T-helper 2 cell treated with Interferon-gamma antibody and Interleukin-4, amounts not matched to agents 5 μg/mL and 100 μg/mL, for 36 hours (primary cell): Measurements from ENCODE around the gene SLC17A7.

Experiments
- DNase-seq: peaks from one replicate; pipeline ENCODE4 v3.0.0; 2021; ENCODE audit warnings: low spot score
- H3K27ac Mint-ChIP-seq: one replicate; pipeline ENCODE4 v1.8.0; 2021; ENCODE audit warnings: mild to moderate bottlenecking, mixed read lengths
- H3K27me3 Mint-ChIP-seq: one replicate; pipeline ENCODE4 v1.8.0; 2021; ENCODE audit warnings: low read depth, mixed read lengths
- H3K36me3 Mint-ChIP-seq: one replicate; pipeline ENCODE4 v1.8.0; 2021; ENCODE audit warnings: low read depth, mixed read lengths
- H3K4me1 Mint-ChIP-seq: one replicate; pipeline ENCODE4 v1.8.0; 2021; ENCODE audit warnings: low read depth, mixed read lengths
- H3K4me3 Mint-ChIP-seq: one replicate; pipeline ENCODE4 v1.8.0; 2022; ENCODE audit warnings: mild to moderate bottlenecking, moderate library complexity, mixed read lengths
- H3K9me3 Mint-ChIP-seq: one replicate; pipeline ENCODE4 v1.8.0; 2021; ENCODE audit warnings: mixed read lengths

The SLC17A7 gene

GRCh38 chr19:49443366-49444099, 2.2 kb upstream of the SLC17A7 start:
- Mint-ChIP-seq H3K9me3 (no peaks in the 10 kb centered on the region), H3K27ac (peak overlapping the region; percentile 87), H3K4me3 (peak overlapping the region; percentile 83), H3K36me3 (peaks cover 30% of the 10 kb centered on the region), H3K27me3 (peaks cover 39% of the 10 kb centered on the region), H3K4me1 (peaks cover 30% of the 10 kb centered on the region)
- peak; percentile 93 for DNase-seq

- Mint-ChIP-seq H3K27me3 (peaks cover 46% of the 10 kb centered on the region), H3K4me1 (peaks cover 26% of the 10 kb centered on the region), H3K4me3 (peak overlapping the region; percentile 83), H3K36me3 (peaks cover 25% of the 10 kb centered on the region), H3K27ac (peak overlapping the region; percentile 87), H3K9me3 (no peaks in the 10 kb centered on the region)
- DNase-seq: peak; percentile 72
These were observed 1.5 kb upstream of the SLC17A7 start for GRCh38 chr19:49442771-49443365.

GRCh38 chr19:49442354-49442753, 1.0 kb upstream of the SLC17A7 start:
- DNase-seq: no peak
- Mint-ChIP-seq H3K9me3 (no peaks in the 10 kb centered on the region), H3K27me3 (peaks cover 51% of the 10 kb centered on the region), H3K4me3 (peak overlapping the region; percentile 83), H3K4me1 (peaks cover 26% of the 10 kb centered on the region), H3K36me3 (peaks cover 21% of the 10 kb centered on the region), H3K27ac (peak overlapping the region; percentile 87)

GRCh38 chr19:49441960-49442350, 628 bp upstream of the SLC17A7 start:
- Mint-ChIP-seq H3K27ac (peak overlapping the region; percentile 87), H3K4me3 (peak overlapping the region; percentile 83), H3K36me3 (peaks cover 18% of the 10 kb centered on the region), H3K27me3 (peaks cover 55% of the 10 kb centered on the region), H3K9me3 (no peaks in the 10 kb centered on the region), H3K4me1 (peaks cover 27% of the 10 kb centered on the region)
- DNase-seq: no peak

GRCh38 chr19:49440439-49441209, 703 bp downstream of the SLC17A7 start:
- H3K4me1 Mint-ChIP-seq: peaks cover 36% of the 10 kb centered on the region
- peaks cover 7% of the 10 kb centered on the region for H3K36me3 Mint-ChIP-seq
- DNase-seq: no peak
- no peak overlapping the region for H3K27ac Mint-ChIP-seq
- no peaks in the 10 kb centered on the region for H3K9me3 Mint-ChIP-seq
- peaks cover 68% of the 10 kb centered on the region for H3K27me3 Mint-ChIP-seq
- peak overlapping the region; percentile 73 for H3K4me3 Mint-ChIP-seq

- H3K4me3 Mint-ChIP-seq: no peak overlapping the region
- H3K4me1 Mint-ChIP-seq: peaks cover 35% of the 10 kb centered on the region
These were observed 1.5 kb downstream of the SLC17A7 start for GRCh38 chr19:49439836-49440235.

GRCh38 chr19:49438261-49438660, 3.1 kb downstream of the SLC17A7 start:
- Mint-ChIP-seq H3K27ac (no peak overlapping the region), H3K4me1 (peaks cover 29% of the 10 kb centered on the region), H3K4me3 (no peak overlapping the region), H3K9me3 (no peaks in the 10 kb centered on the region), H3K36me3 (no peaks in the 10 kb centered on the region), H3K27me3 (peaks cover 89% of the 10 kb centered on the region)
- DNase-seq: no peak

More at GRCh38 chr19:49439836-49440235, 1.5 kb downstream of the SLC17A7 start:
- Mint-ChIP-seq H3K27me3 (peaks cover 76% of the 10 kb centered on the region), H3K27ac (no peak overlapping the region), H3K36me3 (peaks cover 1% of the 10 kb centered on the region), H3K9me3 (no peaks in the 10 kb centered on the region)
- DNase-seq: no peak

GRCh38 chr19:49437231-49437630, 4.1 kb downstream of the SLC17A7 start:
- H3K27me3 Mint-ChIP-seq: peaks cover 92% of the 10 kb centered on the region
- no peak overlapping the region for H3K27ac Mint-ChIP-seq
- no peaks in the 10 kb centered on the region for H3K36me3 Mint-ChIP-seq
- no peak for DNase-seq
- H3K4me1 Mint-ChIP-seq: peaks cover 30% of the 10 kb centered on the region
- no peak overlapping the region for H3K4me3 Mint-ChIP-seq
- no peaks in the 10 kb centered on the region for H3K9me3 Mint-ChIP-seq

GRCh38 chr19:49436381-49437017, 4.8 kb downstream of the SLC17A7 start:
- Mint-ChIP-seq H3K4me3 (no peak overlapping the region), H3K4me1 (peaks cover 26% of the 10 kb centered on the region), H3K36me3 (no peaks in the 10 kb centered on the region), H3K9me3 (no peaks in the 10 kb centered on the region), H3K27me3 (peaks cover 90% of the 10 kb centered on the region), H3K27ac (no peak overlapping the region)
- DNase-seq: peak; percentile 51

GRCh38 chr19:49435670-49436069, 5.7 kb downstream of the SLC17A7 start:
- H3K4me3 Mint-ChIP-seq: no peak overlapping the region
- H3K9me3 Mint-ChIP-seq: no peaks in the 10 kb centered on the region
- no peak for DNase-seq
- no peak overlapping the region for H3K27ac Mint-ChIP-seq
- peaks cover 90% of the 10 kb centered on the region for H3K27me3 Mint-ChIP-seq
- H3K4me1 Mint-ChIP-seq: peaks cover 23% of the 10 kb centered on the region
- no peaks in the 10 kb centered on the region for H3K36me3 Mint-ChIP-seq

GRCh38 chr19:49434907-49435583, 6.3 kb downstream of the SLC17A7 start:
- Mint-ChIP-seq H3K4me1 (peaks cover 24% of the 10 kb centered on the region), H3K27ac (no peak overlapping the region), H3K4me3 (no peak overlapping the region), H3K27me3 (peaks cover 88% of the 10 kb centered on the region), H3K9me3 (no peaks in the 10 kb centered on the region), H3K36me3 (no peaks in the 10 kb centered on the region)
- DNase-seq: no peak

GRCh38 chr19:49433240-49433901, 8.0 kb downstream of the SLC17A7 start:
- no peak overlapping the region for H3K4me3 Mint-ChIP-seq
- H3K9me3 Mint-ChIP-seq: no peaks in the 10 kb centered on the region
- no peak overlapping the region for H3K27ac Mint-ChIP-seq
- peaks cover 26% of the 10 kb centered on the region for H3K4me1 Mint-ChIP-seq
- DNase-seq: no peak
- H3K36me3 Mint-ChIP-seq: no peaks in the 10 kb centered on the region
- H3K27me3 Mint-ChIP-seq: peaks cover 87% of the 10 kb centered on the region
